NCI-H1694 treated with DMSO at 0.1 percent for 48 hours (cell line): ENCODE measurements around the gene DIP2B.
"Not testable (repeated sequence)": the region's sequence is repeated elsewhere in the genome, so short reads cannot be mapped to it uniquely, and the experiment has no call there.

ENCODE experiments used
- DNase-seq: peaks from one replicate; lab custom pipeline; 2025; lab: John Stamatoyannopoulos, UW

The DIP2B gene

DNA sequence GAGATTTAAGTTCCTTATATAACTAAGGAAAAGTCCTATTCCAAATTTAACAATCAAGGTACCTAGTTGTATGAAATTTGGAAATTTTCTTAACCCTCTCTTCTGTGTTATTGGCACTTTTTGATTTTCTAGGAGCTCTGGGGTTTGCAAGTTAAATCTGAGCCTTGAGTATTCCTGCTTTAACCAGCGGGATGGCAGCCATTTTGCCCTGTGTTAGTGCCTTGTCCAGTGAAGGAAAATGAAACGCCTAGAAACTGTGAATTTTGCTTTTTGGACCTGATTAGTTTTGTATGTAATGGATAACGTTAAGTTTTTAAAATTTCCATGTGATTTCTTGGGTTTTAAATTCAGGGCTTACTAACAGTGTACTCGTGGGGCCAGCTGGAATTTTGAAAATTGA lies 45.1 kb downstream of the DIP2B start:
- no peak for DNase-seq

GRCh38 chr12:50550530-50551223 lies 45.9 kb downstream of the DIP2B start:
- no peak for DNase-seq

GRCh38 chr12:50551866-50552265 lies 47.1 kb downstream of the DIP2B start:
- DNase-seq = no peak

DNA sequence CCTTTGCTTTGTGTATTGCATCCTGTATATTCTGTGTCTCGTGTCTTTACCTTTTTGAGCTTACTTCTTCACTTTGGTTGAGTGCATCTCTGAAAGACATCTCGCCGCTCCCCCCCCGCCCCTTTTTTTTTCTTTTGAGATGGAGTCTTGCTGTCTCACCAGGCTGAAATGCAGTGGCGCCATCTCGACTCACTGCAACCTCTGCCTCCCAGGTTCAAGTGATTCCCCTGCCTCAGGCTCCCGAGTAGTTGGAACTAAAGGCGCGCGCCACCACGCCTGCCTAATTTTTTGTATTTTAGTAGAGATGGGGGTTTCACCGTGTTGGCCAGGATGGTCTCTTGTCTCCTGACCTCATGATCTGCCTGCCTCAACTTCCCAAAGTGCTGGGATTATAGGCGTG lies 49.9 kb downstream of the DIP2B start:
- DNase-seq = no peak

DNA sequence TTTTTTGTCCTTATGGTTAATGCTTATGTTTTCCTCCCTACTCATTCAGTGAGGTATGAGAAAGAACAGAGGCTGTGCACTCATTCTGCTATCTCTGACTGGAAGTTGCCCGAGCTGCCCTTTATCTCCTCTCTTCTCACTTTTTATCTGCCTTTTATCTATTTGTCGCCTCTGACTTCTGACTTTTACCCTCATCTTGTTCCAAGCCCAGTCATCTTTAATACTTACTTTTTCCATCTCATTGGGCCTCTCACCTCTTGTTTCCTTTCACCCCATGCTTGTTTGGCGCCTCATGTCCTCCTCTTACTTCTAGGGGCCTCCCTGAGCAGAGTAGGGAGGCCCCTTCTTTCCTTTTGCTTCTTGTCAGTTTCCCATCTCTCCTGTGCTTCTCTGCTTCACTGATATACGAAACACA lies 50.7 kb downstream of the DIP2B start:
- no peak for DNase-seq

DNA sequence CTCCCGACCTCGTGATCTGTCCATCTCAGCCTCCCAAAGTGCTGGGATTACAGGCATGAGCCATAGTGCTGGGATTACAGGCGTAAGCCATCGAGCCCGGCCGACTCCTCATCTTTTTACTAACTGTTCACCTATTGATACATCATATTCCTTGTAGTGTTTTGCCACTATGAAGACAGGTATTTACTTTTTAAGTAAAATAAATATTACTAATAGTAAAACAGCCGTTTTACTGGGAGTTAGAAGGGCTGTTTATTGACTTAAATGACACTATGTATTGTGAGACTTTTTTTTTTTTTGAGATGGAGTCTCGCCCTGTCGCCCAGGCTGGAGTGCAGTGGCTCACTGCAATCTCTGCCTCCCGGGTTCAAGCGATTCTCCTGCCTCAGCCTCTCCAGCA lies 51.5 kb downstream of the DIP2B start:
- no peak for DNase-seq

DNA sequence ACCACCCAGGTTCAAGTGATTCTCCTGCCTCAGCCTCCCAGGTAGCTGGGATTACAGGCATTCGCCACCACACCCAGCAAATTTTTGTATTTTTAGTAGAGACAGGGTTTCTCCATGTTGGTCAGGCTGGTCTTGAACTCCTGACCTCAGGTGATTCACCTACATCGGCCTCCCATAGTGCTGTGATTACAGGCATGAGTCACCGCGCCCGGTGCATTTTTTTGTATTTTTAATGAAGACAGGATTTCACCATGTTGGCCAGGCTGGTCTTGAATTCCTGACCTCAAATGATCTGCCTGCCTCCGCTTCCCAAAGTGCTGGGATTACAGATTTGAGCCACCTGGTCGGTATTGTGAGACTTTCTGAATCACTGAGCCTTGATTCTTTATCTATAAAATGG lies 52.0 kb downstream of the DIP2B start:
- not testable (repeated sequence) for DNase-seq

DNA sequence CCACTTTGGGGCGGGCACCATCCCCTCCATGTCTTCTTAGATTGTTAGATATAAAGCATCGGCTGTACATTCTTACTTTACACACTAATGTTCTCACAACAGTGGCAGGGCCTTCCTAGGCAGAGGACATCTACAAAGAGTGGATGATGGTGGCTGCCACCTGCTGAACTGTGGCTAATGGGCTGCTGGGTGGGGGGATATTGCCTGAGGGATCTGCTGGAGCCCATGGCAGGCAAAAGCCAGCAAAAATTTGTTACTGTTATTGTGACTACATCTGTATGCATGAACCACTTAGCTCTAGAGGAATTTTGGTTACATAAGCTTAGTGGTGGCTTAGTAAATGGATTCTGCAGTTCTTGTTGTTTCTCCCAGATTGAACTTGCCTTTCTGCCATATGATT lies 52.6 kb downstream of the DIP2B start:
- DNase-seq = no peak

GRCh38 chr12:50558970-50559369 lies 54.2 kb downstream of the DIP2B start:
- DNase-seq = no peak

DNA sequence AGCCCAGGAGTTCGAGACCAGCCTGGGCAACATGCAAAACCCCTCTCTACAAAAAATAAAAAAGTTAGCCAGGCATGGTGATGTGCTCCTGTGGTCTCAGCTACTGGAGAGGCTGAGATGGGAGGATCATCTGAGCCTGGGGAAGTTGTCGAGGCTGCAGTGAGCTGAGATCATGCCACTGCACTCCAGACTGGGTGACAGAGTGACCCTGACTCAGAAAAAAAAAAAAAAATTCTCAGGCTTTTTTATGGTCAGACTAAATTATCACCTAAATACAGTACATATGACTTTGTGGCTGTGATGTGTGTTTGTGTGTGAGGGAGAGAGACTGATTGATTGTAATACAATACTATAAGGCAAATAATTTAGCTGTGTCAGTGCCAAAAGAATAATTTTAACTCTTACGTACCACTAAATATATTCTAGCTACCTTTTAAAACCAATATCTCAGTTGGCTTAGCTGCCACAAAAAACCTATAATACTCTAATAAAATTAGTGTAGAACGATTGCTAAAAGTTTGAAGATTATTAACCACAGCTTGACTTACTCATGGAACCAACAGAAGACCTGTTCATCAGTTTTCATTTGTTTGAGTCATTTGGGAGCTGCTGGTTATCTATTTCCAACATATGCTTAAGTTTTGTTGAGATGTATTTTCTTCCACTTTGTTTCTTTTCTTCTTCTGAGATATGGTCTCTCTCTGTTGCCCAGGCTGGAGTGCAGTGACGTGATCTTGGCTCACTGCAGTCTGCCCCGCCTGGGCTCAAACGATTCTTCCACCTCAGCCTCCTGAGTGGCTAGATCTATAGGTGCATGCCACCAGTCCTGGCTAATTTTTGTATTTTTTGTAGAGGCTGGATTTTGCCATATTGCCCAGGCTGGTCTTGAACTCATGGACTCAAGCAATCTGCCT lies 58.0 kb downstream of the DIP2B start:
- no peak for DNase-seq

DNA sequence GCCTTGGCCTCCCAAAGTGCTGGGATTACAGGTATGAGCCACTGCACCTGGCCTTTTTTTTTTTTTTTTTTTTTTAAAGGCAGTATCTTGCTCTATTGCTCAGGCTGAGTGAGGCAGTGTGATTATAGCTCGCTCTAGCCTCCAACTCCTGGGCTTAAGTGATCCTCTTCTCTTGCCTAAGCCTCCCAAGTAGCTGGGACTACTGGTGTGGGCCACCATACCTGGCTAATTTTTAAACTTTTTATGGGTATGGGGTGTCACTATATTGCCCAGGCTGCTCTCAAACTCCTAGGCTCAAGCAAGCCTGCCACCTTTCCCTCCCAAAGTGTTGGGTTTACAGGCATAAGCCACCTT lies 58.6 kb downstream of the DIP2B start:
- no peak for DNase-seq

DNA sequence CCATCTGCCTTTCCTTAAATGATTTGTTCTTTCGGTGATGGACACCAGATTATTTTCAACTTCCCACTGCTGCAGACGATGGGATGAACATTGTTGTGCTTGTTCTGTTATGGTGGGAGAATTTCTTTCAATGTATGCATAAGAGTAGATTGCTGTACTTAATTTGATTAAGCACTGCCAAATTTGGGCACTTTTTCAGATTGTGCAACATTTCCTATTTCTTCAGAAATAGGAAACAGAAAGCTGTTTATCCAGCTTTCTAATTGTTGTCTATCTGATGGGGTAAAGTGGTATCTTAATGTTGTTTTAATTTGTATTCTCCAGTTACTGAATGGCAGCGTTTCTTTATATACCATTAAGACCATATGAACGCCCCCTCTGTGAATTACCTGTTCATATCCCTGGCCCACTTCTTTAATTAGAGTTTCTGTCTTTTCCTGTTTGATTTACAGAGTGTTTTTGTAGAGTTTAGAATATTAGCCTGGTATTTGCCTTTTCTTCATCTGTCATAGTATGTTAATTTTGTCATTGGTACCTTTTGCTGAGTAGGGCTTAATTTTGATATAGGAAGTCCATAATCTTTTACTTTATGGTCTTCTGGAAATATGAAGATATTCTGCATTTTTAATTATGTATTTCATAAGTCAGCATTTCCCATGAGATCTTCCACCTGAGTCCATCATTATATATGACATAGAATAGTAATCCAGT lies 59.6 kb downstream of the DIP2B start:
- DNase-seq = no peak

GRCh38 chr12:50564948-50565297 lies 60.1 kb downstream of the DIP2B start:
- no peak for DNase-seq

DNA sequence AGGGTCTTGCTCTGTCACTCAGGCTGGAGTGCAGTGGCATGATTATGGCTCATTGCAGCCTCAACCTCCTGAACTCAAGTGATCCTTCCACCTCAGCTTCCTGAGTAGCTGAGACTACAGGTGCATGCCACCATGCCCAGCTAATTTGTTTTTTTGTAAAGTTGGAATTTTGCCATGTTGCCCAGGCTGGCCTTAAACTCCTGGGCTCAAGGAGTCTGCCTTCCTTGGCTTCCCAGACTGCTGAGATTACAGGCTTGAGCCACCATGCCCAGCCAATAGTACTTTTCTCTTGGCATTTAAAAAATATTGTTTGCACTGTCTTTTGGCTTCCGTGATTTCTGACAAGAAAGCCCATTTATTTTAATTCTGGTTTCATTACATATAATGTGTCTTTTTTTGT lies 61.3 kb downstream of the DIP2B start:
- no peak for DNase-seq

- DNase-seq = no peak
These were observed 63.1 kb downstream of the DIP2B start for GRCh38 chr12:50567926-50568325.

GRCh38 chr12:50568338-50569091 lies 63.7 kb downstream of the DIP2B start:
- no peak for DNase-seq

- DNase-seq = no peak
These were observed 64.5 kb downstream of the DIP2B start for GRCh38 chr12:50569321-50569720.

GRCh38 chr12:50569876-50570275 lies 65.1 kb downstream of the DIP2B start:
- DNase-seq = no peak

GRCh38 chr12:50571786-50572185 lies 67.0 kb downstream of the DIP2B start:
- DNase-seq = no peak

DNA sequence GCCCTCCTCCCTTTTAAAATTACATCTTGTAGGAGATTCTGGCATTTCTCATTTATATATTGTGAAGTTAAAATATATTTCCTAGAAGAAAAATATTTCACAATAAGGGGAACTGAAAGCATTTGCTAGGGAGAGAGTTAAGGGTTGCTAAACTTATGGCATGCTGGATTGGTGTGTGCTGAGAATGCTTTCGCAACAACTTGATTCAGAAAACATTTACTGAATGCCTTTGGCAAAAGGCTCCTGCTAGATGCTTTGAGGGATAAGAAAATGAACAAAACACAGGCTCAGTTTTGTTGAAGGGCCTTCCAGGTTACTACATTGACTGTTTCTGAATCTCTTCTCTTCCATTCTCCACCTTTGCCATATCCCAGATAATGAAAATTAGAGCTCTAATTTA lies 67.5 kb downstream of the DIP2B start:
- no peak for DNase-seq

DNA sequence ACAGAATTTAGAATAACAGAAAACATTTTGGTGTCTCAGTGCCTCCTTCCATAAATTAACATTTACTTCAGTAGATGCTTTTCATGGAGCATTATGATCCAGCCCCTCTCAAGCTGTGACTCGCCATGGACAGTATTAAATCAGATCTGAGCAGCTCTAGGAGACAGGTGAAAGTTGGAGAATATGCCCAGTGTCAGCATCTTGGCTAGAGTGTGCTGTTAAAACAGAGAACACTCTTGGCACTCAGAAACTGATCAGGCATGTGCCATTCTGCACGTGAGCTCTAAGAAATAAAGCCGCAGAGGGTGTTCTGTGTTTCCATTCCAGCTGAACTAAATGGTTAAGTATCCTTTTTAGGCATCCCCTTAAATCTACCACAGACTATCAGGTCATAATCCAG lies 68.0 kb downstream of the DIP2B start:
- no peak for DNase-seq

- no peak for DNase-seq
These were observed 68.5 kb downstream of the DIP2B start for GRCh38 chr12:50573271-50573670.
